ENCODE results near the gene TRAF2. TPM values are rescaled to one million over a fixed set of nuclear protein-coding genes. Genes with fewer than 3 reads are reported as not detected.

TRAF2 gene
- total and polyA plus RNA-seq, 4 donors = 7.4 to 19.3 (median 10.0) TPM

- WGBS (ENCODE audit: insufficient coverage) = 95% methylated on average over 17 of the region's 21 CpGs
- Histone ChIP-seq H3K4me1 (ENCODE audit: control insufficient read depth, insufficient read depth, low read length) (peaks cover 6% of the 10 kb centered on the region), H3K9me3 (ENCODE audit: control insufficient read depth, insufficient read depth, low read length) (no peaks in the 10 kb centered on the region), H3K27ac (ENCODE audit: low read depth, low read length) (no peak overlapping the region), H3K27me3 (ENCODE audit: control insufficient read depth, insufficient read depth, low read length) (no peaks in the 10 kb centered on the region), H3K36me3 (ENCODE audit: control insufficient read depth, insufficient read depth, low read length) (peaks cover 71% of the 10 kb centered on the region), H3K4me3 (ENCODE audit: low read depth, low read length) (no peak overlapping the region)
- no peak for DNase-seq (ENCODE audit: low read depth in 4 of 6, low spot score in 6 of 6)
Observed at GRCh38 chr9:136898483-136899100, 12.3 kb downstream of the TRAF2 start.

GRCh38 chr9:136899196-136899595, 12.9 kb downstream of the TRAF2 start:
- Histone ChIP-seq H3K4me1 (ENCODE audit: control insufficient read depth, insufficient read depth, low read length) (peaks cover 6% of the 10 kb centered on the region), H3K4me3 (ENCODE audit: low read depth, low read length) (no peak overlapping the region), H3K27me3 (ENCODE audit: control insufficient read depth, insufficient read depth, low read length) (no peaks in the 10 kb centered on the region), H3K9me3 (ENCODE audit: control insufficient read depth, insufficient read depth, low read length) (no peaks in the 10 kb centered on the region), H3K27ac (ENCODE audit: low read depth, low read length) (no peak overlapping the region), H3K36me3 (ENCODE audit: control insufficient read depth, insufficient read depth, low read length) (peaks cover 73% of the 10 kb centered on the region)
- WGBS (ENCODE audit: insufficient coverage) = 87% methylated on average over 9 of the region's 9 CpGs
- no peak for DNase-seq (ENCODE audit: low read depth in 4 of 6, low spot score in 6 of 6)

- 96% methylated on average over 10 of the region's 10 CpGs for WGBS (ENCODE audit: insufficient coverage)
- no peaks in the 10 kb centered on the region for H3K9me3 ChIP-seq (ENCODE audit: control insufficient read depth, insufficient read depth, low read length)
- H3K27ac ChIP-seq (ENCODE audit: low read depth, low read length) = no peak overlapping the region
Observed at GRCh38 chr9:136900556-136900955, 14.2 kb downstream of the TRAF2 start.

GRCh38 chr9:136900988-136901515, 14.7 kb downstream of the TRAF2 start:
- no peak for DNase-seq (ENCODE audit: low read depth in 4 of 6, low spot score in 6 of 6)
- peaks cover 6% of the 10 kb centered on the region for H3K4me1 ChIP-seq (ENCODE audit: control insufficient read depth, insufficient read depth, low read length)
- H3K9me3 ChIP-seq (ENCODE audit: control insufficient read depth, insufficient read depth, low read length) = no peaks in the 10 kb centered on the region
- 94% methylated on average over 13 of the region's 13 CpGs for WGBS (ENCODE audit: insufficient coverage)
- peaks cover 77% of the 10 kb centered on the region for H3K36me3 ChIP-seq (ENCODE audit: control insufficient read depth, insufficient read depth, low read length)
- no peak overlapping the region for H3K27ac ChIP-seq (ENCODE audit: low read depth, low read length)
- H3K27me3 ChIP-seq (ENCODE audit: control insufficient read depth, insufficient read depth, low read length) = no peaks in the 10 kb centered on the region
- no peak overlapping the region for H3K4me3 ChIP-seq (ENCODE audit: low read depth, low read length)

More at GRCh38 chr9:136900556-136900955, 14.2 kb downstream of the TRAF2 start:
- H3K27me3 ChIP-seq (ENCODE audit: control insufficient read depth, insufficient read depth, low read length) = no peaks in the 10 kb centered on the region
- H3K4me3 ChIP-seq (ENCODE audit: low read depth, low read length) = no peak overlapping the region
- peaks cover 73% of the 10 kb centered on the region for H3K36me3 ChIP-seq (ENCODE audit: control insufficient read depth, insufficient read depth, low read length)
- peaks cover 6% of the 10 kb centered on the region for H3K4me1 ChIP-seq (ENCODE audit: control insufficient read depth, insufficient read depth, low read length)
- DNase-seq (ENCODE audit: low read depth in 4 of 6, low spot score in 6 of 6) = no peak

- H3K9me3 ChIP-seq (ENCODE audit: control insufficient read depth, insufficient read depth, low read length) = no peaks in the 10 kb centered on the region
- no peak overlapping the region for H3K27ac ChIP-seq (ENCODE audit: low read depth, low read length)
- H3K36me3 ChIP-seq (ENCODE audit: control insufficient read depth, insufficient read depth, low read length) = peaks cover 82% of the 10 kb centered on the region
- H3K4me3 ChIP-seq (ENCODE audit: low read depth, low read length) = no peak overlapping the region
- WGBS (ENCODE audit: insufficient coverage) = 80% methylated on average over 20 of the region's 20 CpGs
- DNase-seq (ENCODE audit: low read depth in 4 of 6, low spot score in 6 of 6) = no peak
- no peaks in the 10 kb centered on the region for H3K27me3 ChIP-seq (ENCODE audit: control insufficient read depth, insufficient read depth, low read length)
- peaks cover 6% of the 10 kb centered on the region for H3K4me1 ChIP-seq (ENCODE audit: control insufficient read depth, insufficient read depth, low read length)
Observed at GRCh38 chr9:136901516-136902258, 15.4 kb downstream of the TRAF2 start.

- 86% methylated on average over 15 of the region's 15 CpGs for WGBS (ENCODE audit: insufficient coverage)
Observed at GRCh38 chr9:136902259-136902821, 16.0 kb downstream of the TRAF2 start.

GRCh38 chr9:136903041-136903554, 16.8 kb downstream of the TRAF2 start:
- Histone ChIP-seq H3K4me1 (ENCODE audit: control insufficient read depth, insufficient read depth, low read length) (peaks cover 6% of the 10 kb centered on the region), H3K4me3 (ENCODE audit: low read depth, low read length) (no peak overlapping the region), H3K27ac (ENCODE audit: low read depth, low read length) (no peak overlapping the region), H3K27me3 (ENCODE audit: control insufficient read depth, insufficient read depth, low read length) (no peaks in the 10 kb centered on the region), H3K36me3 (ENCODE audit: control insufficient read depth, insufficient read depth, low read length) (peaks cover 92% of the 10 kb centered on the region), H3K9me3 (ENCODE audit: control insufficient read depth, insufficient read depth, low read length) (no peaks in the 10 kb centered on the region)
- DNase-seq (ENCODE audit: low read depth in 4 of 6, low spot score in 6 of 6) = peak in 1 of 6 donors; percentile 7
- WGBS (ENCODE audit: insufficient coverage) = 81% methylated on average over 9 of the region's 12 CpGs

More at GRCh38 chr9:136902259-136902821, 16.0 kb downstream of the TRAF2 start:
- no peaks in the 10 kb centered on the region for H3K27me3 ChIP-seq (ENCODE audit: control insufficient read depth, insufficient read depth, low read length)
- DNase-seq (ENCODE audit: low read depth in 4 of 6, low spot score in 6 of 6) = no peak
- H3K27ac ChIP-seq (ENCODE audit: low read depth, low read length) = no peak overlapping the region
- H3K36me3 ChIP-seq (ENCODE audit: control insufficient read depth, insufficient read depth, low read length) = peaks cover 88% of the 10 kb centered on the region
- peaks cover 6% of the 10 kb centered on the region for H3K4me1 ChIP-seq (ENCODE audit: control insufficient read depth, insufficient read depth, low read length)
- no peak overlapping the region for H3K4me3 ChIP-seq (ENCODE audit: low read depth, low read length)
- H3K9me3 ChIP-seq (ENCODE audit: control insufficient read depth, insufficient read depth, low read length) = no peaks in the 10 kb centered on the region

GRCh38 chr9:136906266-136906665, 19.9 kb downstream of the TRAF2 start:
- Histone ChIP-seq H3K27me3 (ENCODE audit: control insufficient read depth, insufficient read depth, low read length) (no peaks in the 10 kb centered on the region), H3K4me3 (ENCODE audit: low read depth, low read length) (no peak overlapping the region), H3K36me3 (ENCODE audit: control insufficient read depth, insufficient read depth, low read length) (peaks cover 92% of the 10 kb centered on the region), H3K27ac (ENCODE audit: low read depth, low read length) (no peak overlapping the region), H3K9me3 (ENCODE audit: control insufficient read depth, insufficient read depth, low read length) (no peaks in the 10 kb centered on the region), H3K4me1 (ENCODE audit: control insufficient read depth, insufficient read depth, low read length) (peaks cover 6% of the 10 kb centered on the region)
- WGBS (ENCODE audit: insufficient coverage) = no CpG with 5 or more reads among the region's 4 CpGs
- DNase-seq (ENCODE audit: low read depth in 4 of 6, low spot score in 6 of 6) = no peak

- no peaks in the 10 kb centered on the region for H3K9me3 ChIP-seq (ENCODE audit: control insufficient read depth, insufficient read depth, low read length)
- H3K4me3 ChIP-seq (ENCODE audit: low read depth, low read length) = no peak overlapping the region
- 98% methylated on average over 29 of the region's 29 CpGs for WGBS (ENCODE audit: insufficient coverage)
- H3K4me1 ChIP-seq (ENCODE audit: control insufficient read depth, insufficient read depth, low read length) = peaks cover under 1% of the 10 kb centered on the region
- H3K36me3 ChIP-seq (ENCODE audit: control insufficient read depth, insufficient read depth, low read length) = peaks cover 91% of the 10 kb centered on the region
- DNase-seq (ENCODE audit: low read depth in 4 of 6, low spot score in 6 of 6) = no peak
- H3K27me3 ChIP-seq (ENCODE audit: control insufficient read depth, insufficient read depth, low read length) = no peaks in the 10 kb centered on the region
- no peak overlapping the region for H3K27ac ChIP-seq (ENCODE audit: low read depth, low read length)
Observed at GRCh38 chr9:136907011-136907914, 20.9 kb downstream of the TRAF2 start.
